Gastroesophageal sphincter (tissue), 3 donors: ENCODE data around the gene CKMT2.

Experiments
- POLR2A ChIP-seq, 2 donors: fragments of 450-650 bp; IDR thresholded peaks; one replicate each; pipeline ENCODE4 v1.6.1; 2017; ENCODE audit warnings: antibody characterized with exemption in 2 of 2, mild to moderate bottlenecking in 2 of 2, moderate library complexity in 1 of 2
- POLR2AphosphoS5 ChIP-seq: sonication (generic); formaldehyde crosslinking; IDR thresholded peaks from one replicate; pipeline ENCODE4 v1.6.1; 2017; ENCODE audit warnings: antibody characterized with exemption
- TF ChIP-seq, protein P1 (sequence below), 4 experiments: fragments of 200-600 bp in 2 of 4; fragments of 450-650 bp in 2 of 4; sonication (generic) in 1 of 4; IDR thresholded peaks; one replicate each; pipeline ENCODE4 v1.5.1; 2017 to 2019; ENCODE audit warnings: antibody characterized with exemption in 4 of 4, mild to moderate bottlenecking in 2 of 4, moderate library complexity in 2 of 4

GRCh38 chr5:81252904-81253303, 19.8 kb downstream of the CKMT2 start:
- TF ChIP-seq POLR2A (IDR thresholded peaks at IDR 0.05) (no peak), POLR2AphosphoS5 (no peak)
- TF ChIP-seq, protein P1, sequence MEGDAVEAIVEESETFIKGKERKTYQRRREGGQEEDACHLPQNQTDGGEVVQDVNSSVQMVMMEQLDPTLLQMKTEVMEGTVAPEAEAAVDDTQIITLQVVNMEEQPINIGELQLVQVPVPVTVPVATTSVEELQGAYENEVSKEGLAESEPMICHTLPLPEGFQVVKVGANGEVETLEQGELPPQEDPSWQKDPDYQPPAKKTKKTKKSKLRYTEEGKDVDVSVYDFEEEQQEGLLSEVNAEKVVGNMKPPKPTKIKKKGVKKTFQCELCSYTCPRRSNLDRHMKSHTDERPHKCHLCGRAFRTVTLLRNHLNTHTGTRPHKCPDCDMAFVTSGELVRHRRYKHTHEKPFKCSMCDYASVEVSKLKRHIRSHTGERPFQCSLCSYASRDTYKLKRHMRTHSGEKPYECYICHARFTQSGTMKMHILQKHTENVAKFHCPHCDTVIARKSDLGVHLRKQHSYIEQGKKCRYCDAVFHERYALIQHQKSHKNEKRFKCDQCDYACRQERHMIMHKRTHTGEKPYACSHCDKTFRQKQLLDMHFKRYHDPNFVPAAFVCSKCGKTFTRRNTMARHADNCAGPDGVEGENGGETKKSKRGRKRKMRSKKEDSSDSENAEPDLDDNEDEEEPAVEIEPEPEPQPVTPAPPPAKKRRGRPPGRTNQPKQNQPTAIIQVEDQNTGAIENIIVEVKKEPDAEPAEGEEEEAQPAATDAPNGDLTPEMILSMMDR (IDR thresholded peaks at IDR 0.05) = no peak
